ENCODE measurements around the gene CDH3.

GRCh38 chr16:68740628-68741346, 95.7 kb downstream of the CDH3 start:
- TF ChIP-seq POLR2AphosphoS5 (IDR thresholded peaks at IDR 0.05) (no peak), CTCF (IDR thresholded peaks at IDR 0.05) (no peak), EP300 (IDR thresholded peaks at IDR 0.05) (no peak)

Measured in stomach (tissue), 4 donors.